ENCODE results near the gene ADAM19. TPM values are rescaled to one million over a fixed set of nuclear protein-coding genes. Genes with fewer than 3 reads are reported as not detected.

ADAM19 gene
- polyA plus RNA-seq, 1 of the 3 experiments (the other 2 are of a cell fraction): 46.9 TPM

- H3K79me2 ChIP-seq (ENCODE audit: insufficient read depth): no peaks in the 10 kb centered on the region
- H4K20me1 ChIP-seq (ENCODE audit: insufficient read depth): no peaks in the 10 kb centered on the region
- POLR2A ChIA-PET: no interaction called here
- CTCF ChIA-PET: no interaction called here
- no peak overlapping the region for H3K4me2 ChIP-seq
- WGBS (ENCODE audit: low lambda C conversion rate): 90% methylated on average over 5 of the region's 5 CpGs
- H3K4me3 ChIP-seq (ENCODE audit: low read depth in 2 of 2, low read length in 1 of 2): no peak overlapping the region
- peaks cover 17% of the 10 kb centered on the region for H3F3A ChIP-seq (replicated peaks; ENCODE audit: insufficient read depth)
- no peak overlapping the region for H3K9ac ChIP-seq
- no peak overlapping the region for H2AFZ ChIP-seq (ENCODE audit: low read depth)
- H3K9me3 ChIP-seq: no peaks in the 10 kb centered on the region
- TF ChIP-seq IRF3 (IDR thresholded peaks at IDR 0.05; ENCODE audit: low read depth, low read length) (no peak), MXI1 (IDR thresholded peaks at IDR 0.05; ENCODE audit: low read depth, low read length) (no peak), TAF1 (IDR thresholded peaks at IDR 0.05; ENCODE audit: borderline replicate concordance, low read depth, low read length) (no peak), MEF2A (IDR thresholded peaks at IDR 0.05; ENCODE audit: borderline replicate concordance, low read depth) (no peak), USF1 (IDR thresholded peaks at IDR 0.05; ENCODE audit: borderline replicate concordance, low read depth) (no peak), RCOR1 (IDR thresholded peaks at IDR 0.05; ENCODE audit: low read length) (no peak), REST (IDR thresholded peaks at IDR 0.05; ENCODE audit: low read depth, low read length) (no peak), NRF1 (IDR thresholded peaks at IDR 0.05; ENCODE audit: low read depth, low read length) (no peak), PBX3 (IDR thresholded peaks at IDR 0.05) (no peak)
- H3K36me3 ChIP-seq (replicated peaks in 1 of 2; ENCODE audit: control insufficient read depth in 1 of 2, insufficient read depth in 2 of 2, low read length in 1 of 2): no peaks in the 10 kb centered on the region
- no peak overlapping the region for H3K27ac ChIP-seq (ENCODE audit: low read depth in 2 of 2, low read length in 1 of 2)
- no peaks in the 10 kb centered on the region for H3K9me2 ChIP-seq
- no peaks in the 10 kb centered on the region for H3K27me3 ChIP-seq (ENCODE audit: insufficient read depth)
- H3K4me1 ChIP-seq (ENCODE audit: control insufficient read depth in 1 of 2, insufficient read depth in 2 of 2, low read depth in 1 of 2, low read length in 1 of 2): peaks cover 0 to 18% of the 10 kb centered on the region in 2 experiments; a peak in 2 of 4 replicates
- DNase-seq: no peak
Observed at GRCh38 chr5:157610990-157611389, 35.4 kb upstream of the ADAM19 start.

Measured in SK-N-SH (cell line).